ENCODE measurements around the gene OSBPL8.

OSBPL8 gene

GRCh38 chr12:76303989-76304460, 255.5 kb downstream of the OSBPL8 start:
- no peak overlapping the region for H3K4me3 ChIP-seq (ENCODE audit: low read depth, low read length)
- no peak for DNase-seq (ENCODE audit: low read depth, low spot score)
- ChIA-PET CTCF (no interaction called here), POLR2A (no interaction called here)
- no peak for TF ChIP-seq CTCF (IDR thresholded peaks at IDR 0.05; ENCODE audit: insufficient read depth, low read length, missing control alignments)

GRCh38 chr12:76303365-76303764, 256.2 kb downstream of the OSBPL8 start:
- TF ChIP-seq CTCF (IDR thresholded peaks at IDR 0.05; ENCODE audit: insufficient read depth, low read length, missing control alignments): no peak
- ChIA-PET POLR2A (no interaction called here), CTCF (interaction anchor here (1.2 kb wide), 1 partner anchor 14 kb away, joined by 3 read pairs; no protein-coding TSS in a partner anchor)
- no peak overlapping the region for H3K4me3 ChIP-seq (ENCODE audit: low read depth, low read length)
- DNase-seq (ENCODE audit: low read depth, low spot score): no peak
